K562 treated with DMSO at 1 percent for 24 hours (cell line): ENCODE measurements around the gene PRR27. TPM values are rescaled to one million over a fixed set of nuclear protein-coding genes. Genes with fewer than 3 reads are reported as not detected.

Experiments used
- total RNA-seq: library from RNA; unstranded; fragments of 300-600 nt; gene quantifications from 2 replicates; pipeline ENCODE4 v1.2.3, GENCODE V29; 2022; ENCODE audit warnings: low read depth; ENCODE audit not compliant: insufficient read depth

PRR27 gene
- not detected in 2 replicates for total RNA-seq

GRCh38 chr4:70153937-70154336 is at the start of gene PRR27:
PRR27 (plus strand) TSS chr4:70154237; CDS start chr4:70154376, 139 bp downstream.

GRCh38 chr4:70195425-70195824 is 41.4 kb downstream of the PRR27 start, which contains the start of gene ODAM:
ODAM (plus strand) TSS chr4:70195725; CDS start chr4:70196544, 819 bp downstream.

Other genes with a start within 250 kb of the PRR27 start
- not detected in 2 replicates for gene CSN1S1, start 223.2 kb upstream of the PRR27 start, total RNA-seq
- not detected in 2 replicates for gene CSN2, start 188.5 kb upstream of the PRR27 start, total RNA-seq
- gene STATH, start 158.3 kb upstream of the PRR27 start, total RNA-seq: not detected in 2 replicates
- gene HTN3, start 125.8 kb upstream of the PRR27 start, total RNA-seq: not detected in 2 replicates
- not detected in 2 replicates for gene HTN1, start 103.8 kb upstream of the PRR27 start, total RNA-seq
- not detected in 2 replicates for gene ODAM, start 41.5 kb downstream of the PRR27 start, total RNA-seq
- gene FDCSP, start 71.9 kb downstream of the PRR27 start, total RNA-seq: not detected in 2 replicates
- gene CSN3, start 88.4 kb downstream of the PRR27 start, total RNA-seq: not detected in 2 replicates
- gene CABS1, start 180.7 kb downstream of the PRR27 start, total RNA-seq: not detected in 2 replicates
- gene SMR3A, start 206.5 kb downstream of the PRR27 start, total RNA-seq: not detected in 2 replicates
- not detected in 2 replicates for gene SMR3B, start 228.9 kb downstream of the PRR27 start, total RNA-seq
- not detected in 2 replicates for gene OPRPN, start 243.7 kb downstream of the PRR27 start, total RNA-seq